Activated CD4-positive, CD25-positive, alpha-beta regulatory T cell treated with anti-CD3 and anti-CD28 coated beads, Interleukin-2, amount 50 U/mL, for 16 hours (primary cell): Measurements from ENCODE around the gene MLXIPL.
"Not testable (repeated sequence)": the region's sequence is repeated elsewhere in the genome, so short reads cannot be mapped to it uniquely, and the experiment has no call there.

ENCODE experiments used
- DNase-seq: peaks from one replicate; pipeline ENCODE4 v3.0.0-alpha.2; 2020; ENCODE audit warnings: low read depth, low spot score

MLXIPL gene

DNA sequence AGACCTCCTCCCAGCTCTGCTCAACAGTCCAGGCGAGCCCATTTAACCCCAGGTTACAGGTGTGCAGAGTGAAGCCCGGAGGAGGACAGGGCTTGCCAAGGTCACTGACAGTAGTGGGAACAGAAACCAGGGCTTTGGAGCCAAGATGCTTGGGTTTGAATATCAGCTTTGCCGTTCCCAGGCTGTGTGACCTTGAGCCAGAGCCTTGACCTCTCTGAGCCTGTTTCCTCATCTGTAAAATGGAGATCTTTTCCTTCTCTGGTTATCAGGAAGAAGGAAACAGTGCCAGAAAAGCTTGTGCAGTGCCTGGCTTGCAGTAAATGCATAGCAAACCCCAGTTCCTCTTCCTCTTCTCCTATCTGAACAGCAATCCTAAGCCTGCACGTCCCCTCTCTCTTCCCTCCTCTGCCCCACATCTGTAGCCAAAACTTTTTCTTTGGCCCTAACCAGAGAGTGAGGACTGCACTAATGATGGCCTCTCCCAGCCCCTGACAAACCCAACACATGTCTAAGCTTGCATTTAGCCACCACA, 21.4 kb upstream of the MLXIPL start:
- DNase-seq: no peak

DNA sequence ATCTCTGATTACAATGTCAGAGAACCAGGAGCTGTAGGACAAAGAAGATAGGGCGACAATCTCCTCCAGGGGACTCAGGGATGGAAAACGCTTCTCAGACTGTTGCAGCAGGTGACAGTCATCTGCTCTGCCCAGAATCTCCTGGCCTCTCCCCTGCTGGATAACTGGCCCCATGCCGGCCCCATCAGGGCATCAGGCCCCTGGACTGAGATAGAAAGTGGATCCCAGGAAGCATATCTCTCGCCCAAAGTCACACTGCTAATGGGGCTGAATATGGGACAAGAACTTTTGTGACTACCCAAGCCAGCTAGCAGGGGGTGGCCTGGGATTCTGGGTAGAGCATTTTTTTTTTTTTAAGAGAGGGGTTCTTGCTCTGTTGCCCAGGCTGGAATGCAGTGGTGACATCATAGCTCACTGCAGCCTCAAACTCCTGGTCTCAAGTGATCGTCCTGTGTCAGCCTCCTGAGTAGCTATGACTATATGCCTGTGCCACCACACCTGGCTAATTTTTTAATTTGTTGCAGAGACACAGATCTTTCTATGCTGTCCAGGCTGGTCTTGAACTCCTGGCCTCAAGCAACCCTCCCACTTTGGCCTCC, 20.5 kb upstream of the MLXIPL start:
- no peak for DNase-seq

DNA sequence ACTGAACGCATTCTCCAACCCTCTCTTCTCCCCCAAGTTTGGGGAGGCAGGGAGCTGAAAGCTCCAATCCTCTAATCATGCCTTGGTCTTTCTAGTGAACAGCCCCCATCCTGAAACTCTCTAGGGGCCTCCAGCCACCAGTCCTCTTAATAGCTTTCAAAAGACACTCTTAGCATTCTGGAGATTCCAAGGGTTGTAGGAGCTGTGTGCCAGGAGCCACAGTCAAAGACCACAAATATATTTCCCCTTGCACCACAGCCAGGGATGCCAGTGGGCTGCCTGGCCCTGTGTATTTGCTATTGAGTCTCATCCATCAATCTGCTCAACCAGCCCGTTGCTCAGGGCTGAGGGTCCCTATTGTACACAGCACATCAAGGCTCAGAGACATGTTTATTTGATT, 18.5 kb upstream of the MLXIPL start:
- no peak for DNase-seq

DNA sequence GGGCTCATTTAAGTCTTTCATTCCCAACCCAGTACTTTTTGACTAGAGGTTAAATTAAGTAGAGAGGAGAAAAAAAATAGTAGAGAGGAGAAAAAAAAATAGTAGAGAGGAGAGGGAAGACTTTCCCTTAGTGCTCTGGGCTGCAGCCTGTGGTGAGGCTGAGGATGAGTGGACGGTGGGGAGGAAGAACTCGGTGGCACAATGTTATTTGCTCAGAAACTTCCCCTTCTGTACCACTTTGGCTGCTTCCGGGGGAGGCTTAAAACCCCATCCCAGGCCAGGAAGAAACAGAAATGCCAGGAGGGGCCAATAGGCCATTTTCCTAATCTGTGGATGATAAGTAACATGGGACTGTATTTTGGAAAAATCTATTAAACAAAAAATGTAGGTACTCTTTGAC, 14.6 kb upstream of the MLXIPL start:
- no peak for DNase-seq

DNA sequence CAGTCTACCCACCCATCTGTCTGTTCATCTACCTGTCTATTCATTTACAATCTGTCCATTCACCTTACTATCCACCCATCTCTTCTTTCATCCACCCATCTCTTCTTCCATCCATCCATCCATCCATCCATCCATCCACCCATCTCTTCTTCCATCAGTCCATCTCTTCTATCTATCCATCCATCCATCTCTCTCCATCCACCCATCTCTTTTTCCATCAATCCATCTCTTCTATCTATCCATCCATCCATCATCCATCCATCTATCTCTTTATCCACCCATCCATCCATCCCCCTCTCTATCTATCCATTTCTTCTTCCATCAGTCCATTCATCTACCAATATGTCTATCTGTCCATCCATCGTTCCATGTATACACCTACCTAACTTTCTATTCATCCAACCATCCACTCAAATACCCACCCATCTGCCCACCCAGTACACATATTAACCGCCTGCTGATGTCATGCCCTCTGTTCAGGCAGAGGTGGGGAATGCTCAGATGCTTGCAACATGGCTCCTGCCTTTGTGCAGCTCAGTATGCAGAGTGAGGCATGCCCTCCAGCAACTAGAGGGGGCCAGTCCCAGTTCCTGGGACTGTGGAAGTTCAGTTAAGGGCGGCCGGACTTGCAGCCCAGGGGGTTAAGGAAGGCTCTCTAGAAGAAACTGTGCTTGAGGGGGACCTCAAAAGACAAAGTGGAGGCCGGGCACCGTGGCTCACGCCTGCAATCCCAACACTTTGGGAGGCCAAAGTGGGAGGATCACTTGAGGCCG, 11.3 kb upstream of the MLXIPL start:
- DNase-seq: no peak

DNA sequence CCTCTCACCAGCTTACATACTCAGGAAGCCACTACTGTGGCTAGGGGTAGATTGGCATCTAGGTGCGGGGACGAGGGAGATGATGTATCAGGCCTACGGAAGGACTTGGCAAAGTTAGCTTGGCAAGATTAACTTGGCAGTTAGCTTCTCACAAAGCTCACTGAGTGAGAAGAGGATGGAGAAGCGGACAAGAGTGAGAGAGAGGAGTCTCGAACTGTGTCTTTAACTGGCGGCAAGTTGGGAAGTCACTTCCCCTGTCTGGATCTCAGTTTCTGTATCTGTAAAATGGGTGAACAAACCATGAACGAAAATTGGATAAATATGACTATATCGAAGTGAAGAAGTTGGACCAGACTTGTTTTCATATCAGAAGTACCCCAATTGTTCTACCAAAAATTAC, 9.5 kb upstream of the MLXIPL start:
- DNase-seq: no peak

DNA sequence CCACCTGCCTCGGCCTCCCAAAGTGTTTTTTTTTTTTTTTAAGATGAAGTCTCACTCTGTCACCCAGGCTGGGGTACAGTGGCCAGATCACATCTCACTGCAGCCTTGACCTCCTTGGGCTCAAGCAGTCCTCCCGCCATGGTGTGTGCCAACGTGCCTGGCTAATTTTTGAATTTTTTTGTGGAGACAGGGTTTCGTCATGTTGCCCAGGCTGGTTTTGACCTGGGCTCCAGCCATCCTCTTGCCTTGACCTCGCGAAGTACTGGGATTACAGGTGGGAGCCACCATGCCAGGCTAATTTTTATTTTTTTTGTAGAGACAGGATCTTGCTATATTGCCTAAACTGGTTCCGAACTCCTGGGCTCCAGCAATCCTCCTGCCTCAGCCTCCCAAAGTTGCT, 9.0 kb upstream of the MLXIPL start:
- no peak for DNase-seq

DNA sequence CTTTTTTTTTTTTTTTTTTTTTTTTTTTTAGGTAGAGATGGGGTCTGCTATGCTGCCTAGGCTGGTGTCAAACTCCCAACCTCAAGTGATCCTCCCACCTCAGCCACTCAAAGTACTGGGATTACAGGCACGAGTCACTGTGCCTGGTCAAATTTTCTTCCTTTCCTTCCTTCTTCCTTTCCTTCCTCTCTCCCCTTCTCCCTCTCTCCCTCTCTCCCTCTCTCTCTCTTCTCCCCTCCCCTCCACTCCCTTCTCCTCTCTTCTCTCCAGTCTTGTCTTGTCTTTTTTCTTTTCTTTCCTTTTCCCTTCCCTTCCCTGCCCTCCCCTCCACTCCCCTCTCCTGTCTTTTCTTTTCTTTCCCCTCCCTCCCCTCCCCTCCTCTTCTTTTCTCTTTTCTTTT, 7.2 kb upstream of the MLXIPL start:
- DNase-seq: no peak

DNA sequence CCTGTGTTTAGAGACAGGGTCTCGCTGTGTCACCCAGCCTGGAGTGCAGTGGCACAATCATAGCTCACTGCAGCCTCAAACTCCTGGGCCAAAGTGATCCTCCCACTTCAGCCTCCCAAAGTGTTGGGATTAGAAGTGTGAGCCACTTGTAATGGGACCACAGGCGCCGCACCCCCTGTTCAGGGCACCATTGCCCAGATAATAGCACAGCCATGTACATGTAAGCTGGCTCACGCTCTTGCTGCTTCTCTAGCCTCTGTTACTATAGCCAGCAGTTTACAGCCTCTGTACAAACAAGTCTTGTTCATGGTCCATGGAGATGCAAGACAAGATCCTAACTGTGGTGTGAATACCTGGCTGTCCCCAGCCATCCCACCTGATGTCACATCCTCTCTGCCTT, 4.2 kb upstream of the MLXIPL start:
- DNase-seq: no peak

DNA sequence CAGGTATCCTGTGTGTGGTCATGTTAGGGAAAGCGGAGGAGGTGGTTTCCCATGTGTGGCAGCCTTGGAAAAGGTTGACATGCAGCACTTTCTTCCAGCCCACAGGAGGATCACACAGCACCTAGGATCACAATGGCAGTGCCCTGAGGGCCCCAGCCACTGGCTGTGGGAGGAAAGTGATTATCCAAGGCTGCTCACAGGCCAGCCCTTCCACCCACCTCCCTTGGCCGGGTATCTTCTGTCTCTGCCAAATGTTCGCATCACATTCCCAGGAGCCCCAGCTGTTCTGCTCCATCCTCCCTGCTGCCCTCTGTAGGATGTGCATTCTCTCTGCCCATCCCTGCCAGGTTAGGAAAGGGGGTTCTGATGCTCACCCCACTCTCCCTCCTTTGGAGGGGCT, 2.5 kb upstream of the MLXIPL start:
- DNase-seq: no peak

DNA sequence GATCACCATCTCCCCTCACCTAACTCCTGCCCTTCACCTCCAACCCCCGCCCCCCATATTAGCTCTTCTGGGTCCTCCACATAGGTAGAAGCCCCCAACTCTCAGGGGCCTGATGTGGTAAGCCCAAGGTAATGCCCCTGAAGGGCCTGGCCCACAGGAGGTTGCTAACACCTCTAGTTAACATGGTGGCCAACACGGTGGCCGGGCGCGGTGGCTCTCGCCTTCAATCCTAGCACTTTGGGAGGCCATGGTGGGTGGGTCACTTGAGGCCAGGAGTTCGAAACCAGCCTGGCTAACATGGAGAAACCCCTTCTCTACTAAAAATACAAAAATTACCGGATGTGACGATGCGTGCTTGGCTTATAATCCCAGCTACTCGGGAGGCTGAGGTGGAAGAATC, 954 bp upstream of the MLXIPL start:
- no peak for DNase-seq

DNA sequence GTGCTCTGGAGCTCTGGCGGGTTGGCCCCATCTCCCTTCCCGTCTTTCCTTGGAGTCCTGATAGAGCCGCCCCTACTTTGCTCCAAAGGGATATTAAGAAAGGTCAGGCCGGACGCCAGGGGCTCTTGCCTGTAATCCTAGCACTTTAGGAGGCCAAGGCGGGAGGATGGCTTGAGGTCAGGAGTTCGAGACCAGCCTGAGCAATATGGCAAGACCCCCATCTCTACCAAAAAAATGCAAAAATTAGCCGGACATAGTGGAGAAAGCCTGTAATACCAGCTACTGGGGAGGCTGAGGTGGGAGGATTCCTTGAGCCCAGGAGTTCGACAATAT, 313 bp upstream of the MLXIPL start:
- no peak for DNase-seq

DNA sequence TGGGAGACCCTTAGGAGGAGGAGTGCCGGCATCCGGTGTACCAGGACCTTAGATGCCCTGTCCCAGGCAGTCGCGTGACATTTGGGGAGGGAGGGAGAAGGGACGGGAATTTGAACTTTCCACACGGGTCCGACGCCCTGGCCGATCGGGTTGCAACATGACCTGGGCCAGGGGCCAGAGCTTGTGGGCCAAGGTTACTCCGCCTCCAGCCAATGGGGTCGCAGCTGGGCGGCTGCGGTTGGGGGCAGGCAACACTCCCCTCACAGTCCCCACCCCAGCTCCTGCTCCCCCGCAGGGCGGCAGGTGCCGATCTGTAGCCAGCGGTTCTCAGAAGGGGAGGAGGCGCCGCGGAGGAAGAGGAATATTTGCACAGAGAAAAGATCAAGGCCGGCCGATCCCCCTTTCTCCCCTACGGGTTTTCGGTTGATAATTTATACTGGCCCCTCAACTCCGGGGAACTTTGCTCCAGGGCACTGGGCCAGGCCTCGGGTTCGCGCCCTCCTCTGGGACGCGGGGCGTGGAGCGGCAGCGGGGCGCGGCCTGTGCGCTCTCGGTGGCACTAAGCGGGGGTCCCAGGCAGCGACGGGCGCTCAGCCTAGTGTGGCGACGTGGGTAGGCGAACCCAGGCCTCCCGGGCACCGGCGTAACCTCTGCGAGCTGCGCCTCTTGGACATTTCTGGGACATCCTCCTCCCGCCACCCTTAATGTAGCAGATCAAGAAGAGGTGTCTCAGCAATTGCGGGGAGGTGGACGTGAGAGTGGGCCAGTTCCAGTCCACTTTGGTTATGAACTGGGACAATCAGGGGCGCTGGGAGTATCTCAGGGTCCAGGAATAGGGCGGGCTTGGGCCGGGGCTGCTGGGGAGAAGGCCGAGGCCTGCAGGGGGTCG, 1.2 kb downstream of the MLXIPL start:
- no peak for DNase-seq

DNA sequence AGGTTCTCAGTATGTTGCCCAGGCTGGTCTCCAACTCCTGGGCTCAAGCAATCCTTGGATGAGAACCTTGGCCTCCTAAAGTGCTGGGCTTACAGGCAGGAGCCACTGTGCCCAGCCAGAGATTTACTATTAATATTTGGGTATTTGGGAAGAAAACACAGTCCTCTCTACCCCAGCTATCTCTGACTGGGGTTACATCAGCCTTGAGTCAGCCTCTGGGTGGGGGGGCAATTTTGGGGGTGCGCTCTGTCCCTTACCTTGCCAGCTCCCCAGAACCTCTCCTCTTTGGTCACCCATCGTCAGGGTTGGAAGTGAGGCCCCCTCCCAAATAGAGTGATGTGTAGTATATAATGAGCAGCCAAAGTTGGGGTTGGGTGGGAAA, 1.8 kb downstream of the MLXIPL start:
- no peak for DNase-seq

DNA sequence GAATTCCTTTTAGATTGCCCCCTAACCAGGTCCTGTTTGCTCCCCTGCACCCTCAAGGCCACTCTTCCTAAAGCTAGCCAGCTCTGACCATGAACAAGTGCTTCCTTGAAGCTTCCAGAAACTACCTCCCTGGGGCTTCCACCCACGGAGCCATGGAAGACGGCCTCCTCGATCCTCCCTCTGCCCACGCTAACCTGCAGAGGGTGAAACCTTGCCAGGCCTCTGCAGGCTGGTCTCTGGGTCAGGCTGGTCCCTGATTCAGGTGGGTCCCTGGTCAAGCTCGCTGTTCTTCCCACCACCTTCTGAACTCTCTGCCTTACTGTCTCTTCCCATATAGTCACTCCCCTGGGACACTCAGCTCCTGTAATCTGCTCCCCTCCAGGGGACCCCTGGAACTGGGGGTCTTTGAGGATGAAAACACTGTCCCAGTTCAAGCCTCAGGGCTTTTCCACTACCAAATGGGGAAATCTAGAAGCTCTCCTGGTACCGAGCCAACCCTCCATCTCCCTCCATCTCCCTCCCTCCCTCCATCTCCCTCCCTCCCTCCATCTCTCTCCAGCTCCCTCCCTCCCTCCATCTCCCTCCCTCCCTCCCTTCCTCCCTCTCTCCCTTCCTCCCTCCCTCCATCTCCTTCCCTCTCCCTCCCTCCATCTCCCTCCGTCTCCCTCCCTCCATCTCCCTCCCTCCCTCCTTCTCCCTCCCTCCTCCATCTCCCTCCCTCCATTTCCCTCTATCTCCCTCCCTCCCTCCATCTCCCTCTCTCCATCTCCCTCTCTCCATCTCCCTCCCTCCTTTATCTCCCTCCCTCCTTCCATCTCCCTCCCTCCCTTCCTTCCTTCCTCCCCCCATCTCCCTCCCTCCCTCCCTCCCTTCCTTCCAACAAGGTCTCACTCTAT, 2.9 kb downstream of the MLXIPL start:
- DNase-seq: no peak

DNA sequence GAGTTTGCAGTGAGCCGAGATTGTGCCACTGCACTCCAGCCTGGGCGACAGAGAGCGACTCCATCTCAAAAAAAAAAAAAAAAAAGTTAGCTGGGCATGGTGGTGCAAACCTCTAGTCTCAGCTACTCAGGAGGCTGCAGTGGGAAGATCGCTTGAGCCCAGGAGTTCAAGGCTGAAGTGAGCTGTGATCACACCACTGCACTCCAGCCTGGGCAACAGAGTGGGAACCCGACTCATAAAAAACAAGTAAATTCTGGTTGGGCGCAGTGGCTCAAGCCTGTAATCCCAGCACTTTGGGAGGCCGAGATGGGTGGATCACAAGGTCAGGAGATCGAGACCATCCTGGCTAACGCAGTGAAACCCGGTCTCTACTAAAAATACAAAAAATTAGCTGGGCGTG, 4.9 kb downstream of the MLXIPL start:
- not testable (repeated sequence) for DNase-seq

DNA sequence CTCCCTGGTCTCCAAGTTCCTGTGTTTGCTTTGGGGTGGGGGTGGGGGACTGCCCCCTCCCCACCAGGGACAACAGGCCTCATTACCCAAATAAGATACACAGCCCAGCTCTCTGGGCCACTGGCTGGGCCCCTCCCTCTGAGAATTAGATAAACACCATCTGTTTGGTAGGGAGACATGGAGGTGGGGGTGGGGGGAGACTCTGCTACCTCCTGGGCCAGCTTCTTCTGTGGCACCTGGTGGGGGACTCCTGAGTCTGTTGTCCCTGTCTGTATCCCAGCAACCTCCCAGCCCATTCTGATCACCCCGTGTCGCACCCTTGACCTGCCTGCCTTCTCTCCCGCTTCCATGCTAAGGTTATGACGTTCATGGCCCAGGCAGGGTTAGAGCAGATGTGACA, 5.8 kb downstream of the MLXIPL start:
- DNase-seq: no peak

DNA sequence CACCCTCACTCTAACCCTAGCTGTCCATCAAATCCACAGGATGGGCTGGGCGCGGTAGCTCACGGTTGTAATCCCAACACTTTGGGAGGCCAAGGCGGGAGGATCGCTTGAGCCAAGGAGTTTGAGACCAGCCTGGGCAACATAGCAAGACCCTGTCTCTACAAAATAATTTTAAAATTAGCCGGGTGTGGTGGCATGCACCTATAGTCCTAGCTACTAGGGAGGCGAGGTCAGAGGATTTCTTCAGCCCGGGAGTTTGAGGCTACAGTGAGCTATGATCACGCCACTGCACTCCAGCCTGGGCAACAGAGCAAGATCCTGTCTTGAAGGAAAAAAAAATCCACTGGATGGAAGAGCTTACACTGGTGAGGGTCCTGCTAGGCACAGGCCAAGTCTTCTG, 6.8 kb downstream of the MLXIPL start:
- not testable (repeated sequence) for DNase-seq

DNA sequence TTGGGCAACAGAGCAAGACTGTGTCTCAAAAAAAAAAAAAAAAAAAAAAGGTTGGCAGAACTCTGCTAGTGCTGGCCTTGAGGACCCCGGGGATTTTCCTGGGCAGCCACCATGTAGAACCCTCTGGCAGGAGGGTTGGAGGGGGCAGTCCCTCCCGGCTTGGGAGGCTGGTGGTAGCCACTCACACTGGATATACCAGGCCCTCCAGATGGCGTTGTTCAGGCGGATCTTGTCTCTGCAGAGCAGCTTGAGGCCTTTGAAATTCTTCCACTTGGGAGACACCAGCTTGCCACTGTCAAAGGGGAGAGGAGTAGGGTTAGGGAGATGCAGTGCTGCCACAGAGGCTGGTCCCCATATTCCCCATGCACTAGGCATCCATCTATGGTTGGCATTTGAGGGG, 8.4 kb downstream of the MLXIPL start:
- DNase-seq: no peak

DNA sequence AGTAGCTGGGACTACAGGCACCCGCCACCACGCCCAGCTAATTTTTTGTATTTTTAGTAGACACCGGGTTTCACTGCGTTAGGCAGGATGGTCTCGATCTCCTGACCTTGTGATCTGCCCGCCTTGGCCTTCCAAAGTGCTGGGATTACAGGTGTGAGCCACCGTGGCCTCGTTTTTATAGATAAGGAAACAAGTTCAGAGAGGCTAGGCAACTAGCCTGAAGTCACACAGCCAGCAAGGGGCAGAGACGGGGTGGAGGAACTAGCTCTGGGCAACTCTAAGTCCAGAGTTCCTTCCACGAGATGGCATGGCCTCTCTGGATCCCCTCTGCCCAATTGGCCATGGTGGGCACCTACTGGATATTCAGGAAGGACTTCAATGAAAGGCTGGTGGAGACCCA, 9.4 kb downstream of the MLXIPL start:
- not testable (repeated sequence) for DNase-seq

DNA sequence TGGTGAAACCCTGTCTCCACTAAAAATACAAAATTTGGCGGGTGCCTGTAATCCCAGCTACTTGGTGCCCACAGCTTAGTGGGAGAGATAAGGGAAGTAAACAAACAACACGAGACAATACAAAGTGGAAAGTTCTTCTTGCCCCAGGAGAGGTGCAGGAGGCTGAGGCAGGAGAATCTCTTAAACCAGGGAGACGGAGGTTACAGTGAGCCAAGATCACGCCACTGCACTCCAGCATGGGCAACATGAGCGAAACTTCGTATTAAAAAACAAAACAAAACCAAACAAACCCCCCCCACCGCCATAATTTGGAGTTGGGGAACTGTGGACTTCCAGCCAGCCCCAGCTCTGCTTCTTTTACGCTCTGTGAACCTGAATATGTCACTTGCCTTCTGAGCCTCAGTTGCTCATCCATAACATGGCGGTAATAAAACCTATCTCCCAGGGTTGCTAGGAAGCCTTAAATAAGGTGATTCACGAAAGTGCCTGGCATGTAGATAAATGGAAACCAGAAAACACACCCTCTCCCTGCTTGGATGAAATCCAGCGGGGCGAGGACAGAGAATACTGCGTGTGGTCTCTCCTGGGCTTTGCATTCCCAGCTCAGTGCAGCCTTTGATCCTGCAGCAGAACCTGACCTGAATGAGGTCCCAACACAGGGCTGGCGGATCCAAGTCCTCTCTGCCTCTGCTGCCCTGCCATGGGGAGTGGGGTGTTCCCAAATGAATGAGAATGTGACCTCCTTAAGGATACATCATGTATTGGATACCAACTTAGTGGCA, 10.2 kb downstream of the MLXIPL start:
- DNase-seq: no peak
